CD4-positive, alpha-beta T cell treated with Interleukin-6 for 4 hours (primary cell): ENCODE data around the gene MCRS1.

Experiments
- DNase-seq: peaks from one replicate; pipeline ENCODE4 v3.0.0-alpha.2; 2020; ENCODE audit warnings: mixed read lengths

The MCRS1 gene

GRCh38 chr12:49555631-49556390 is 12.1 kb downstream of the MCRS1 start:
- no peak for DNase-seq

GRCh38 chr12:49554266-49554665 is 13.7 kb downstream of the MCRS1 start:
- no peak for DNase-seq

DNA sequence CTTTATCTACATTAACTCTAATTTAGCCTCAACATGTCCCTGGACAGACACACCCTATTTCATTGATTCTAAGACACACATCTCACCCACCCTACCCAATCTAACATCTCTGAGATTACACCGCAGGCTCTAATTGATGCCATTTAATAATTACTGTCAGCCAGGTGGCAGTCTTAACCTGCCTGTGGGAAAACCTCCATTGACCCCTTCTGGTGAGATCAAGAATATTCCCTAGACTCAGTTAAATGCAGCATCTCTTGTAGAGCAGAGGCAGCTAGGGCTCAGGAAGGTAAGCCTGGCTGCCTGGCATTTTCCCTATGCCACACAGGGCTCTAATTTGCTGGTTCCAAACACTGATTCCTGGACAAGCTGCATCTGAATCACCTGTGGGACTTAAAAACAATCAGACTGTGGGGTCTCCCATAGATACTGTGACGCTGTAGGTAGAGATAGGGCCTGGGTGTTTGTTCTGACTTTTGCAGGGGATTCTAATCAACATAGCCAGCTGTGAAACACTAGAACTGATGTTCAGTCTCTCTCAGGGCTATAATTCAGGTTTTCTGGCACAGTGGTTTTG is 14.3 kb downstream of the MCRS1 start:
- DNase-seq: peak; percentile 39

DNA sequence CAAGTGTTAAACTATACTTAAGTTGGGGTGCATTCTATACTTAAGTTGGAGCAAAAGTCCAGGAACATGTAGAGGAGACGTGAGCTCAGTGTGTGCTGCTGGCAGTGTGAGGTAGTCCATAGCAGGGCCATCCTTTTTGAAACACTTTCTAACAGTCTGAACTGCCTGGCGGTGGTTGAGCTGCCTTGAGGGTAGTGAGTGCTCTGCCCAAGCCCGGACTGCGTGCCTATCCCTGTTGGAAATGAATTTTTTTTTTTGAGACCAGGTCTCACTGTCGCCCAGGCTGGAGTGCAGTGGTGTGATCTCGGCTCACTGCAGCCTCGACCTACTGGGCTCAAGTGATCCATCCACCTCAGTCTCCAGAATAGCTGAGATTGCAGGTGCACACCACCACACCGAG is 15.0 kb downstream of the MCRS1 start:
- DNase-seq: no peak

DNA sequence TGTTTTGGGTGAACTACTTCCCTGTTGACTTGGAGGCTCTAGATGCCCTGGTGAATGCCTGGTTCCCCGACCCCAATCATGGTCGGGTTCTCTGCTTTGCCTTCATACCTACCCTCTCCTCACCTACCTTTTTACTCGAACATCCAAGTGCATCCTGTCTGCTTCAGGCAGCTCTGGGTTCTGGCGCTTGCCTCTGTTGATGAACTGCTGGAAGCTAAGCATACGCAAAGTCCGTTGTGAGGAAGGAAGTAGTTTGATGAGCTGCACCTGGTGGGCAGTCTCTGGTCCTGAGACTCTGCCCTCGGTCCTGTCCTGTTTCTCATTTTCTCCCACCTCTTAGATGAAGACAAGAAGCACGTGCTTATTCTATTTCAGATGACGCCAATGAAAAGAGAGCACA is 15.5 kb downstream of the MCRS1 start:
- no peak for DNase-seq

- DNase-seq: no peak
Measured at GRCh38 chr12:49552014-49552413, 15.9 kb downstream of the MCRS1 start.

- DNase-seq: no peak
Measured at GRCh38 chr12:49550693-49551252, 17.2 kb downstream of the MCRS1 start.

- no peak for DNase-seq
Measured at GRCh38 chr12:49549735-49550692, 17.9 kb downstream of the MCRS1 start.

DNA sequence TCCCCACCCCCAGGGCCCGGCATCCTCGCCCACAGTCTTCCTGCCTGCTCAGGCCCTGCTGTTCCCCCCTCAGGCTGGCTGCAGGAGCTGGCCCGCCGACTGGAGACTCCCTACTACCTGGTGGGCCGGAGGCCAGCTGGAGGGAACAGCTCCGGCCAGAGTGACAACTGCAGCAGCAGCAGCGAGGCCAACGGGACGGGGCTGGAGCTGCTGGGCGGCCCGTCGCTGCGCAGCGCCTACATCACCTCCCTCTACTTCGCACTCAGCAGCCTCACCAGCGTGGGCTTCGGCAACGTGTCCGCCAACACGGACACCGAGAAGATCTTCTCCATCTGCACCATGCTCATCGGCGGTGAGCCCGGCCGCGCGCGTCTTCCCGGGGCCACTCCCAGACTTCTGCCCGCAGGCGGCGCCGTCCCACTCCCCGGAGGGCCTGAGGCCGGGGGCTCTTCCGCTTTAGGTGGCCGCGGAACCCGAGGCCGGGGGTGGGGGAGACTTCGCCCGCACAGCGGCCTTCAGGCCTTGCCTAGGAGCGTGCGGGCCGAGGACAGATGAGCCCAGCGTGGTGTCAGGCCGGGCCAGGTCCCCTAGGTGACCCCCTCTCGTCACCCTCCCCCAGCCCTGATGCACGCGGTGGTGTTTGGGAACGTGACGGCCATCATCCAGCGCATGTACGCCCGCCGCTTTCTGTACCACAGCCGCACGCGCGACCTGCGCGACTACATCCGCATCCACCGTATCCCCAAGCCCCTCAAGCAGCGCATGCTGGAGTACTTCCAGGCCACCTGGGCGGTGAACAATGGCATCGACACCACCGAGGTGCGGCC is 18.9 kb downstream of the MCRS1 start:
- peak; percentile 53 for DNase-seq

GRCh38 chr12:49548481-49548821 is 19.5 kb downstream of the MCRS1 start:
- DNase-seq: no peak

DNA sequence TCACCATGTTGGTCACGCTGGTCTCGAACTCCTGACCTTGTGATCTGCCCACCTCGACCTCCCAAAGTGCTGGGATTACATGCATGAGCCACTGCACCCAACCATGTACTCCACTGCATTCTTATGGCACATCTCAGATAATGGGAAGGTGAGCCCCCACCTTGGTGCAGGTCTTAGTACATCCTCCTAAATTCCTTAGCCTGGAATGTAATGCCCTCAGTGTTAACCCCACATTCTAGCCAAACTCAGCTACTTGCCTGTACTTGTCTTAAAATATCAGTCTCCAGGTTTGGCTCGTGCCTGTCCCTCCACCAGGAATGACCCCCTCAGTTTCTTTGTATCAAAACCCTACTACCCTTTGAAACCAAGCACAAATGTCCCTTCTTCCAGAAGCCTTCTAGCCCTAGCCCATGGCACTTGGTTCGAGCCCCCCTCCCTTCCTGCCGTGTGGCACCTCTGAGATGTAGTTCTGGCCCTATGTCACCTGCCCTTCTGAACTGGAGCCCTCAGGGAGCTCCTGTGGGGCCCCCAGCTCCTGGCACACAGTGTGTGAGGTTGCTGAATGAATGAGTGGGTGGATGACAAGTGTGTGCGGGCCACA is 20.8 kb downstream of the MCRS1 start:
- DNase-seq: no peak

GRCh38 chr12:49546481-49546880 is 21.5 kb downstream of the MCRS1 start:
- DNase-seq: no peak

DNA sequence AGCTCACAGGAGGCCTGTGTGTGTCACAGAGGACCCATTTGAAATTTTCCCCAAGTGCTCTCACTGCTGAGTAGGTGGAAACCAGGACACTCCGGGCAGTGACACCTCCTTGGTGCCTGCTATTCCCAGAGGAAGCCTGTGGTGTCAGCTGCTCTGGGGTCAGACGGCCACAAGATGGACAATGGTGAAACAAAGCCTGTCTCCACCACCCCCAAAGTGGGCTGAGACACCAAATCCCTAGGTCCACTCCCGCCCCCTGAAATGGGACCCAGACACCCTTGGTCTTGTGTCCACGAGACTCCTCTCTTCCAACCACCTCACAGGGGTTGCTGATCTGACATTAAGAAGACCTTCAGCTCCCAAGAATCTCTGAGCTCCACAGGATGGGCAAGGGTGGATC is 22.1 kb downstream of the MCRS1 start:
- no peak for DNase-seq

DNA sequence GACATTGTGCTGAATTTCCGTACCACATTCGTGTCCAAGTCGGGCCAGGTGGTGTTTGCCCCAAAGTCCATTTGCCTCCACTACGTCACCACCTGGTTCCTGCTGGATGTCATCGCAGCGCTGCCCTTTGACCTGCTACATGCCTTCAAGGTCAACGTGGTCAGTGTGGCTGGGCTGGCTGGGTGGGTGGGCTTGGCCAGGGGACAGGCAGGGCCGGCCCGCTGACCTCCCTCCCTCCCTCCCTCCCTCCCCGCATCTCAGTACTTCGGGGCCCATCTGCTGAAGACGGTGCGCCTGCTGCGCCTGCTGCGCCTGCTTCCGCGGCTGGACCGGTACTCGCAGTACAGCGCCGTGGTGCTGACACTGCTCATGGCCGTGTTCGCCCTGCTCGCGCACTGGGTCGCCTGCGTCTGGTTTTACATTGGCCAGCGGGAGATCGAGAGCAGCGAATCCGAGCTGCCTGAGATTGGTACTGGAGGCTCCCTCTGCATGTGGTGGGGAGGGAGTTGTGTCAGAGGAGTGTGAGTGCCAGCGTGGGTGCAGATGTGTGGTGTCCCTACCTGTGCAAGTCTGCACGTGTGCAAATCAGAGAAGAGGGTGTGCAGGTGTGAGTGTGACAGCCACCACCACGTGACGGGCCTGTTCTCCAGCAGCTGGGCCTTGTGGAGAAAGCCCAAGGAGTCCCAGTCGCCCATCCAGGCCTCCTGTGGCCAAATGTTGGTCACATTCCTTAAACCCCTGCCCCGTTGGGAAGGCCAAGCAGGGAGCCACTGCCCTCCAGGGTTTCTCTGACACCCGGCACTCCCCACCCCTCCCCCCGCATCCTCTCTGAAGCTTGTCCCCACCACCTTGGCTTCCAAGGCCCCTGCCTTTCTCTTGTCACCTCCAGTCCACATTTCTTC is 23.8 kb downstream of the MCRS1 start:
- DNase-seq: no peak

DNA sequence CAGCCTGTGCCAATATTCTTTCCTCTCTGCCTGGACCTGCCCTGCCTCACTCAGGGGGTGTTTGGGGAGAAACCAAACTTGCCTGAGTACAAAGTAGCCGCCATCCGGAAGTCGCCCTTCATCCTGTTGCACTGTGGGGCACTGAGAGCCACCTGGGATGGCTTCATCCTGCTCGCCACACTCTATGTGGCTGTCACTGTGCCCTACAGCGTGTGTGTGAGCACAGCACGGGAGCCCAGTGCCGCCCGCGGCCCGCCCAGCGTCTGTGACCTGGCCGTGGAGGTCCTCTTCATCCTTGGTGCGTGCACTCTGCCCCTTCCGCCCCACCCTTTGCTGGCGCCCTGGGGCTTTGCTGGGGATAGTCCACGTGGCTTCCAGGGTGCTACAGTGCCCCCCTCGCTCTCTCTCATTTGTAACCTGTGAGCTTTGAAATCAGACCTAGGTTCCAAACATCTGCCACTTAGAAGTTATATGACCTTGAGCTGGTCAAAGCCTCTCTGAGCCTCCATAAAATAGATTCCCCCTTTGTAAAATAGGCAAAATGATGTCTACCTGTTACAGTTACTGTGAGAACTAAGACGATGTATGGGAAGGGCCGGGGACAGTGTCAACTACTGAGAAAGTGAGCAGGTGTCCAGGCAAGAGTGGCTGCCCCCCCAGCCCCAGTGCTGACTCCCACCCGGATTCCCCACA is 24.6 kb downstream of the MCRS1 start:
- no peak for DNase-seq

GRCh38 chr12:49542592-49543160 is 25.3 kb downstream of the MCRS1 start:
- no peak for DNase-seq

DNA sequence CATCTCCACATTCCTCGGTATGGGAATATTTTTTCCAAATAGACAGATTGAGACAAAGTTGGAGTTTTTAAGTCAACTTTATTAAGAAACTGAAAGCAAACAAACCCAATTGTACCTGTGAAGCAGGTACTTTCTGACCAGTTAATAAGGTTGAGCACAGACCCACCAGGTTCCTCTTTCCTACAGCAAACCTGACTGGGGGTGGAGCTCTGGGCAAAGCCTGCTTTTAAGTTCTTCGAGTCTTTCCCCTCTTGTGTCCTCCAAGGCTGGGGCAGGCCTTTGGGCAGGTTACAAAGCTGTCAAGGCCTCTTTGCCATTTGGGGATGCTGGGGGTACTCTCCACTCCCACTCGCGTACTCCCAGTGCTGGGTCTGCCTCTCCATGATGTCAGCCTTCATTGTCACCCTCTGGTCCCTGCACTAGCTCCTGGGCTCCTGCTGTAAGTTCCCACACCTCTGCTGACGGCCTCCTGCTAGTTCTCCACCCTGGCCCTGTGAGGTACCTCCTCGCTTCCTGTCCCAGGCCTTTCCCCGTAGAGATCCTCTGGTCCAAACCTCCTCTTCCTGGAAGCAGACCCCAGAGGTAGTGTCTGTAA is 25.9 kb downstream of the MCRS1 start:
- no peak for DNase-seq

DNA sequence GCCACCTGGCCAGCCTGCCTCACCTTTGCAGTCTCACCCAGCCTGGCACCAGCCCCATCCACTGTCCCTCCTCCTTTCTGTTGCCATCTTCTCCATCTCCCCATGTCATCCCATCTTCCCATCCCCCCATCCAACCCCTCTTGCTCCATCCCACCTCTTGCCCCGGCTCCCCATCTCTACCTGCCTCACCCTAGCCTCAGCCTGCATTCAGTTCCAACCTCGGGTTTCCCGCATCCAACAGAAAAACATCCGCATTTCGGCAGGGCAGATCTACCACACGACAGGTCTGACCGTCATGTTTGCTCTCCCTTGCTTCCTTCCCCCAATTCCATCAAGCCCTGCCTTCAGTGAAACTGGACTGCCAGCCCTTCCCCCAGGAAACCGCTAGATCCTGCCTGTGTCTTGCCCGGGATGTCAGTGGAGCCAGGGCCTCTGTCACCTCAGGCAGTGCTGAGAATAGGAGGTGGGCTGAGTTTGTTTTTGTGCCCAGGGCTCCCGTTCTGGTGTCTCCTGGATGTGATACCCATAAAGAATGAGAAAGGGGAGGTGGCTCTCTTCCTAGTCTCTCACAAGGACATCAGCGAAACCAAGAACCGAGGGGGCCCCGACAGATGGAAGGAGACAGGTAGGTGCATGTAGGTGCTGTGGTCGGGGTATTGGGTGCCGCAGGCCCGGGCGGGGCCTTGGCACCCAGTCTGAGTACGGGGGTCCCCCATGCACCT is 26.6 kb downstream of the MCRS1 start:
- DNase-seq: no peak
